GM23338 (cell line): ENCODE results near the gene ASS1. TPM values are rescaled to one million over a fixed set of nuclear protein-coding genes. Genes with fewer than 3 reads are reported as not detected.

Experiments used
- ATAC-seq: fragments of 200-7000 bp; cut with Tn5 transposase; 3 replicates; pipeline ENCODE4 v1.9.1; 2020
- DNase-seq: peaks from one replicate; pipeline ENCODE4 v3.0.0-alpha.2; 2015; ENCODE audit warnings: low spot score
- H2AFZ ChIP-seq: fragments of 200-600 bp; sonication (generic); 2 replicates; pipeline ENCODE4 v1.8.0; 2016; ENCODE audit warnings: antibody characterized with exemption, mild to moderate bottlenecking, moderate library complexity
- H3F3A ChIP-seq: fragments of 200-600 bp; sonication (generic); replicated peaks from 2 replicates; pipeline ENCODE4 v1.8.0; 2017; ENCODE audit warnings: antibody characterized with exemption, mixed run types, low read depth
- H3K27ac ChIP-seq: fragments of 200-600 bp; sonication (generic); 2 replicates; pipeline ENCODE4 v1.6.1; 2016; ENCODE audit warnings: low read depth
- H3K27me3 ChIP-seq: fragments of 200-600 bp; sonication (generic); 2 replicates; pipeline ENCODE4 v1.8.0; 2016; ENCODE audit warnings: mild to moderate bottlenecking, mixed run types, moderate library complexity; ENCODE audit not compliant: insufficient read depth
- H3K36me3 ChIP-seq: fragments of 200-600 bp; sonication (generic); 2 replicates; pipeline ENCODE4 v1.8.0; 2016; ENCODE audit warnings: mild to moderate bottlenecking; ENCODE audit not compliant: insufficient read depth
- H3K4me1 ChIP-seq: fragments of 200-600 bp; sonication (generic); 2 replicates; pipeline ENCODE4 v1.8.0; 2016; ENCODE audit warnings: mild to moderate bottlenecking, moderate library complexity; ENCODE audit not compliant: insufficient read depth
- H3K4me2 ChIP-seq: fragments of 200-600 bp; sonication (generic); 2 replicates; pipeline ENCODE4 v1.7.1; 2017; ENCODE audit warnings: mixed run types
- H3K4me3 ChIP-seq: fragments of 200-600 bp; sonication (generic); 2 replicates; pipeline ENCODE4 v1.6.1; 2016; ENCODE audit warnings: mixed run types
- H3K79me2 ChIP-seq: fragments of 200-600 bp; sonication (generic); replicated peaks from 2 replicates; pipeline ENCODE4 v1.8.0; 2017; ENCODE audit warnings: mild to moderate bottlenecking; ENCODE audit not compliant: insufficient read depth
- H3K9me2 ChIP-seq: fragments of 200-600 bp; sonication (generic); 2 replicates; pipeline ENCODE4 v1.8.0; 2017; ENCODE audit not compliant: insufficient read depth
- H4K20me1 ChIP-seq: fragments of 200-600 bp; sonication (generic); replicated peaks from 2 replicates; pipeline ENCODE4 v1.8.0; 2017; ENCODE audit warnings: mild to moderate bottlenecking; ENCODE audit not compliant: insufficient read depth
- H3K27ac Mint-ChIP-seq: 2 replicates; pipeline ENCODE4 v1.8.0; 2020; ENCODE audit warnings: inconsistent platforms, mild to moderate bottlenecking, moderate library complexity, mixed read lengths
- H3K27me3 Mint-ChIP-seq: 3 replicates; pipeline ENCODE4 v1.8.0; 2022; ENCODE audit warnings: low read depth, mild to moderate bottlenecking, moderate library complexity, mixed read lengths, inconsistent platforms; ENCODE audit not compliant: insufficient read depth, poor library complexity
- H3K36me3 Mint-ChIP-seq: 3 replicates; pipeline ENCODE4 v1.8.0; 2021; ENCODE audit warnings: low read depth, mild to moderate bottlenecking, inconsistent platforms, moderate library complexity, mixed read lengths
- H3K4me1 Mint-ChIP-seq: 3 replicates; pipeline ENCODE4 v1.8.0; 2020; ENCODE audit warnings: mild to moderate bottlenecking, inconsistent platforms, mixed read lengths
- H3K4me3 Mint-ChIP-seq: 3 replicates; pipeline ENCODE4 v1.8.0; 2021; ENCODE audit warnings: moderate library complexity, mild to moderate bottlenecking, inconsistent platforms, mixed read lengths
- H3K9me3 Mint-ChIP-seq: 3 replicates; pipeline ENCODE4 v1.8.0; 2020; ENCODE audit warnings: moderate library complexity, mild to moderate bottlenecking, inconsistent platforms, mixed read lengths
- CREB1 ChIP-seq: fragments of 250-450 bp; sonication (Bioruptor Pico); IDR thresholded peaks from 2 replicates; pipeline ENCODE4 v1.5.0; 2020; ENCODE audit warnings: low read depth, mild to moderate bottlenecking, moderate library complexity
- CTCF ChIP-seq, 2 experiments: fragments of 200-600 bp in 1 of 2; sonication (generic) in 1 of 2; conservative IDR thresholded peaks; 2 replicates each; pipeline versions ENCODE4 v1.5.1 to v1.6.1; 2016 to 2017; ENCODE audit warnings: antibody characterized with exemption in 2 of 2, low read depth in 2 of 2, mild to moderate bottlenecking in 2 of 2, moderate library complexity in 1 of 2
- ETS1 ChIP-seq: IDR thresholded peaks from 2 replicates; pipeline ENCODE4 v1.6.1; 2016; ENCODE audit warnings: antibody characterized with exemption
- EZH2 ChIP-seq: fragments of 200-600 bp; sonication (generic); IDR thresholded peaks from one replicate; pipeline ENCODE4 v1.8.0; 2017; ENCODE audit warnings: antibody characterized with exemption, mild to moderate bottlenecking, low read depth; ENCODE audit not compliant: unreplicated experiment
- EZH2phosphoT487 ChIP-seq: fragments of 200-600 bp; sonication (generic); IDR thresholded peaks from one replicate; pipeline ENCODE4 v1.8.1; 2018; ENCODE audit warnings: antibody characterized with exemption; ENCODE audit not compliant: unreplicated experiment
- JUNB ChIP-seq: IDR thresholded peaks from one replicate; pipeline ENCODE4 v1.6.1; 2016; ENCODE audit warnings: antibody characterized with exemption; ENCODE audit not compliant: unreplicated experiment
- NANOG ChIP-seq: IDR thresholded peaks from 2 replicates; pipeline ENCODE4 v1.6.1; 2016; ENCODE audit warnings: antibody characterized with exemption, borderline replicate concordance
- POLR2AphosphoS5 ChIP-seq: IDR thresholded peaks from 2 replicates; pipeline ENCODE4 v1.6.1; 2016; ENCODE audit warnings: antibody characterized with exemption, low read depth
- REST ChIP-seq: IDR thresholded peaks from one replicate; pipeline ENCODE4 v1.6.1; 2018; ENCODE audit warnings: antibody characterized with exemption; ENCODE audit not compliant: unreplicated experiment
- STAT1 ChIP-seq: IDR thresholded peaks from one replicate; pipeline ENCODE4 v1.6.1; 2016; ENCODE audit warnings: antibody characterized with exemption; ENCODE audit not compliant: unreplicated experiment
- ZNF114 ChIP-seq: fragments of 250-450 bp; sonication (Bioruptor Pico); IDR thresholded peaks from 2 replicates; pipeline ENCODE4 v1.5.0; 2020; ENCODE audit warnings: mild to moderate bottlenecking, moderate library complexity
- ZNF331 ChIP-seq: fragments of 250-450 bp; sonication (Bioruptor Pico); IDR thresholded peaks from 2 replicates; pipeline ENCODE4 v1.5.0; 2020; ENCODE audit warnings: low read depth, mild to moderate bottlenecking, moderate library complexity
- ZNF462 ChIP-seq: fragments of 250-450 bp; sonication (Bioruptor Pico); IDR thresholded peaks from 2 replicates; pipeline ENCODE4 v1.5.0; 2020; ENCODE audit warnings: mild to moderate bottlenecking, moderate library complexity
- polyA plus RNA-seq: library from polyadenylated mRNA; unstranded; fragments of >200 nt; fragmentation: Nextera tagmentation; extraction: Ambion mirVana; gene quantifications from 2 replicates; pipeline ENCODE4 v1.2.1, GENCODE V29; 2016
- total RNA-seq: library from RNA; depleted of rRNA; stranded (reverse); fragments of >200 nt; shearing (Covaris generic); gene quantifications from 2 replicates; pipeline ENCODE4 v1.2.3, GENCODE V29; 2014

The ASS1 gene
- total and polyA plus RNA-seq, 2 experiments from 2014 or later = 65.8 to 103 TPM

GRCh38 chr9:130437011-130437789, 7.6 kb upstream of the ASS1 start:
- H3K4me1 ChIP-seq = no peaks in the 10 kb centered on the region
- 0 out of 2 replicates have a peak, but pooled peaks cover 7% of the 10 kb centered on the region for H3K36me3 ChIP-seq
- DNase-seq = no peak
- no peak for TF ChIP-seq REST
- TF ChIP-seq CREB1 (CRISPR knock-in tag) = no peak
- no peak for TF ChIP-seq STAT1
- no peak for TF ChIP-seq POLR2AphosphoS5
- TF ChIP-seq ETS1 = no peak
- TF ChIP-seq ZNF331 (CRISPR knock-in tag) = no peak
- TF ChIP-seq JUNB = no peak
- no peak for TF ChIP-seq CTCF (conservative IDR thresholded peaks at IDR 0.05; ENCODE audit: low read depth in 2 of 2)
- no peak for TF ChIP-seq ZNF114 (CRISPR knock-in tag)
- TF ChIP-seq EZH2 = no peak
- TF ChIP-seq ZNF462 (CRISPR knock-in tag) = no peak
- TF ChIP-seq NANOG = no peak
- no peak for TF ChIP-seq EZH2phosphoT487
- no peak for ATAC-seq
- Mint-ChIP-seq H3K36me3 (peaks cover 6% of the 10 kb centered on the region; the same call in 2 of the 3 replicates), H3K27ac (no peak overlapping the region), H3K4me1 (no peaks in the 10 kb centered on the region; the same call in 2 of the 3 replicates), H3K4me3 (no peak overlapping the region), H3K9me3 (peaks cover 15% of the 10 kb centered on the region), H3K27me3 (peaks cover 34% of the 10 kb centered on the region)
- H4K20me1 ChIP-seq = no peaks in the 10 kb centered on the region
- H3K27me3 ChIP-seq = peaks cover 28% of the 10 kb centered on the region
- H3K9me2 ChIP-seq = no peaks in the 10 kb centered on the region
- H3K4me3 ChIP-seq = no peak overlapping the region
- no peaks in the 10 kb centered on the region for H3K79me2 ChIP-seq
- H3K27ac ChIP-seq = no peak overlapping the region
- no peak overlapping the region for H2AFZ ChIP-seq
- H3K4me2 ChIP-seq = no peak overlapping the region
- H3F3A ChIP-seq = no peaks in the 10 kb centered on the region; the same call in 1 of the 2 replicates
